Islet precursor cell (in vitro differentiated cells): Measurements from ENCODE around the gene SKAP1.
"Not testable (repeated sequence)": the region's sequence is repeated elsewhere in the genome, so short reads cannot be mapped to it uniquely, and the experiment has no call there.

Experiments
- DNase-seq: peaks from one replicate; pipeline ENCODE4 v3.0.0-alpha.2; 2018

The SKAP1 gene

DNA sequence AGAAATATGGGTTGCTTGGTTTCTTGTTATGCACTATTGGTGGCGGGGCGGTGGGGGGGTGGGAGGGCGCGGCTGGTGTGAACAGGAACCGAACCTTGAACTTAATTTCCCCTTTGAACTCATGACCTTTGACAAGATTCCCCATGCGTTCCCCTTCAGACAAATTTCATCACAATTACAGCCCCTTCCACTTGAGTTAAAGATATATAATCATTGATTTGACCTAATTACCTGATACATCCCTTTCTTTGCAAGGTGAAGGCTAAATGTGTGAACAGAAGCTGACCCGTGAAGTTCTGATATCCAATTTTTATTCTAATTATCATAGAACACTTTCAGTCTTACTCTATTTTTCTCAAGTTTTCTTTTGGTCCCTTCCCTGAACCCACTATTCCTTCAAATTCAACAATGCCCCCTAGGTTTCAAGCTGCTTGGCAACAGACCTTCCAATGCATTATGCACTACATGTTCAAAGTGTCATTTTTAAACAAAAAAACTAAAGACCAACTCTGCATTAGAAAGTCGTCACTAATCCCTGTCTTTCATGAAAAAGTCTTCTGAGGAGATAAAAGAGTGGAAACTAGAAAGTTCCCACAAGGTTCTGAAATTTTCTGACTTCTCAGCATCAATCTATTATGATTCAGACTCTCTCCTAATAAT, 116.8 kb downstream of the SKAP1 start:
- no peak for DNase-seq

GRCh38 chr17:48311324-48311723, 118.7 kb downstream of the SKAP1 start:
- DNase-seq: no peak

- peak; percentile 66 for DNase-seq
Measured at GRCh38 chr17:48310748-48311213, 119.2 kb downstream of the SKAP1 start.

GRCh38 chr17:48308581-48308980, 121.4 kb downstream of the SKAP1 start:
- no peak for DNase-seq

DNA sequence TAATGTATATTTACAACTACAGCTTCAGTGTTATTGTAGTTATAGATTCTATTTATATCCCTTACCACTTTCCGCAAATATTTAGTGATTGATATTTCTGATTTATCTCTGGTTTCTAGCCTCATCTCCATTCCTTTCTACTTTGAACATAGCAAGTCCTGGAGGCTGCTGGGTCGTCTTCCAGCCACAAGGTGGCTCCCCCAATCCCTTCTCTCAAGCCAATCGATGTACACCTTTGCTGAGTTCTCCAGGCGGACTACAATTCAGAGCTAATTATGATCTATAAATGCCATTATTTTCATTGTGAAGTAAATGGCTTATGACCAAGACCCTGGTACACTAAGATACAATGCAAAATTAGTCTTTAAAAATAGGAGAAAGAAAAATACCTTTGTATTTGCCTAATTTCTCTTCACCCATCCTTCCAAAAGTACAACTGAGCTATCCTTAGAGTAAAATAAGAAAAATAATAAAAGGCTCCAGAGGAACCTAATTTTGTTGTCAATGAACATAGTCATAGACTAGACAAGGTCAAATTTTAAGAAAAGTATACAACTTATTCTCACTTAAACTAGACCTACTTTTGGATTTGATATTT, 122.1 kb downstream of the SKAP1 start:
- DNase-seq: peak; percentile 82

- DNase-seq: no peak
Measured at GRCh38 chr17:48307255-48307654, 122.8 kb downstream of the SKAP1 start.

DNA sequence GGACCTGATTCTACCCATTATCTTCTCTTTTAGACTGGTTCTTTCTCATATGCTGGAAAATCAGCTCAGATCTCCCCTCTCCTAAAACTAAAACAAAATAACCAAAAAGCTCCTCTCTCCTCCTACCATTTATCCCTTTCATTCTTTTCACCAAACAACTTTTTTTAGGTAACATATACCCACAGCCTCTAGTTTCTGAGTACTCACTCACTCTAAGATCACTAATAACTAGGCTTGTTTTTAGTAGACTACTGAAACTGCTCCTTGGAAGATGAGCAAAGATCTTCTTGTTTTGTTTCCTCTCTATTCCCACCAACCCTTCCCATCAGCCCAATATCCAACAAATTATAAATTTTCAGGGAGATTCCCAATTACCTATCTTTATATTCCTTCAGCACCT, 129.0 kb downstream of the SKAP1 start:
- no peak for DNase-seq

- no peak for DNase-seq
Measured at GRCh38 chr17:48299760-48300159, 130.3 kb downstream of the SKAP1 start.

DNA sequence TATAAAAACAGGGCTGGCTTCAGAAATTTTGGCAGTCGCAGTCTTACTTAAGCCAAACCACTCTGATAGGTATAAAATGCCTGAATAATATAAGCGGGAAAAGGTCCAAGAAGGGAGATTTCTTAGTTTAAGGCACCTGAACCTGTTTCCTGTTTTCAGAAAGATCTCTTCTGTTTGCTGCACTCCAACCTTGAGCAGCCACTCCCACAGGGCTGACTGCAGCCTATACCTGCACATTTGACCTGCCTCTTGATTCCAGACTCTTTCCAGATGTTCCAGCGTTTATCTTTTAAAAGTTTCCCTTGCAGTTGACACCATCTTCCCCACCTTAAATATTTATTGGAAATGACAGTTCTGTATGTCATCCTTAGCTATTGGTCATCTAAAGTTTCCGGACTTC, 132.2 kb downstream of the SKAP1 start:
- DNase-seq: no peak

DNA sequence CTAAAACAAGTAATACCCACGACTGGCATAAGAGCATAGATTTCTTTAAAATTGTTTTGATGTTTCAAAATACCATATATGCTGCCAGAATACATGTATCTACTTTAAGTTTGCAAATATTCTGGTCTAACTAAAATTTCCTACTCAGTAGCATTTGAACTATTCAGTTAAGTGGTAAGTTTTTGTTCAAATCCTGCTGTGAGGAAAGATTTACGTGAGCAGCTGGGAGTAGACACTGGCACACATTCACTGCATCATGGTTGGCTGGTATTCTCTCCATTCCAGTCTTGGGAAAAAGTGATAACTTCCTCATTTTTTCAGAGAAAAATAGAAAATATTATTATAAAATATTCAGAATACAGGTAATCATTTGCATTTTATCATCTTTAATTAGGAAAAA, 133.6 kb downstream of the SKAP1 start:
- no peak for DNase-seq

GRCh38 chr17:48295362-48296288, 134.4 kb downstream of the SKAP1 start:
- no peak for DNase-seq

- DNase-seq: no peak
Measured at GRCh38 chr17:48294806-48295361, 135.1 kb downstream of the SKAP1 start.

- DNase-seq: no peak
Measured at GRCh38 chr17:48294020-48294805, 135.8 kb downstream of the SKAP1 start.

DNA sequence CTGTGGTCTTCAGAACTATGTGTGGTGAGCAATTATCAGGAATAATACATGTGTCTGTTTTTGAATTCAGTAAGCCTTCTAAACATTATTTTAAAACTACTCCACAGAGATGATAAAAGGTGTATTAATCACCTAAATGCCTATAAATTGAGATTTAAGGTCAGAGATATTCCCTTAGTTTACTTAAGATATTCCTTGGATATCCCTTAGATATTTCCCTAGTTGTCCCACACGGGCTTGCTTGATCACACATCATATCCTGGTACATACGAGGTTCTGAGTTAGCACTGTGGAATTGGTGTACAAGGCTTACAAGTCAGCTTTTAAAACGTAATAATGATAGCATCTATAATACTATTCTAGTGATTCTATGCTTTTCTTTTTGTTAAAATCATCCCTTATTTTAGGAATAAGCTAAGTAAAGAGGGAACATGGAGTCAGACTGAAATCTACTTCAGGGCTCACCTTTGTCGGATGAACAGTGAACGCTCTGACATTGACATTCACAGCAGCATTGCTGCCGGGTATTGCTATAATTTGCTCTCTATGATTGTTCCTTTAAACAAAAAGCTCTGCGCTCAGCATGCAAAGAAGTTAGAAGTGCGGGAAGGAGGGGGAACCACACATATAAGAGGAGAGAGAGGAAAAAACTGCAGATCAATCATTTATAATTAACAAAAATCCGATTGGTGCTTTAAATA, 136.5 kb downstream of the SKAP1 start:
- DNase-seq: no peak

DNA sequence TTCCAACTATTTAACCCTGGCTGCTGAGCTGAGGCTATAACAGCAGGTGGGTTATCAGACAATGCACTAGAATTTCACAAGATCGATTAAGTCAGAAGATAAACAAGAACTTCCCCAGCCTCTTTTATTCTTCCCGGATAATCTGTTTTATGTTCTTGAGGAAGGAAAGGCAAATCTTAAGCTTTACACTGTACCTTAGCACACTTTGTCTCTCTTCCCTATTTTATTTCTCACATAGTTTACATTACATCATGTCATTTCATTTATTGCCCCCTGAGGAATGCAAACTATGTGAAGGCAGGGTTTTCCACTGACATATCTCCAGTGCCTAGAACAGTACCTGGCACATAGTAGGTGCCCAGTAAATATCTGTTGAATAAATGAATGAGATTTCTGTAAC, 139.6 kb downstream of the SKAP1 start:
- DNase-seq: no peak

DNA sequence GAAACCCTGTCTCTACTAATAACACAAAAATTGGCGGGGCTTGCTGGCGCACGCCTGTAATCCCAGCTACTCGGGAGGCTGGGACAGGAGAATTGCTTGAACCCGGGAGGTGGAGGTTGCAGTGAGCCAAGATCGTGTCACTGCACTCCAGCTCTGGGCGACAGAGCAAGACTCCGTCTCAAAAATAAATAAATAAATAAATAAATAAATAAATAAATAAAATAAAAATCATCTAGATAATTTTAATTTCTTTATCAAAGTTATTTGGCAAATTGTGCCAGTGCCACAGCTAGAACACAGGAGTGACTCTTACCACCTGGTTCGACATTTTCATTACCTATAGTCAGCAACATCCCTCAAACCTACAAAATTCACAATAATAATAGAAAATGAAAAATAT, 143.1 kb downstream of the SKAP1 start:
- not testable (repeated sequence) for DNase-seq

- no peak for DNase-seq
Measured at GRCh38 chr17:48285614-48286013, 144.4 kb downstream of the SKAP1 start.

GRCh38 chr17:48283907-48284306, 146.1 kb downstream of the SKAP1 start:
- DNase-seq: no peak

DNA sequence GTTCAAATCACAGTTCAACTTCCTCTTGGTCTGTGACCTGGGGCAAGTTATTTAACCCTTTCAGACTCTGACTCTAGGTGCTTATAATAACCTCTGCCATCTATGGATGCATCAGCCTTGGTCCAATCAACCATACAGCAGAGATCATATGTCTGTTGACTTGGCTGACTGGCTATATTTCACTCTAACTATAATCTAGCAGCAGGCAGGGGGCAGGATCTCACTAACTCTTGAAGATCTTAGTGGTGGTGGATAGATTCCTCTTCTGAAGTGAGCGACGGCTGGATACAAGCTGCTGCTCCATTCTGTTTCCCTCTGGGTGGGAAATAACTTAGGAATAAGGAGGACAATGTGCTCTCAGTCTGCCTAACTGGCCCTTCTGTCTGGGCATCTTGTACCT, 146.6 kb downstream of the SKAP1 start:
- DNase-seq: no peak

- DNase-seq: no peak
Measured at GRCh38 chr17:48282303-48282702, 147.7 kb downstream of the SKAP1 start.

GRCh38 chr17:48278760-48279491, 151.1 kb downstream of the SKAP1 start:
- DNase-seq: no peak
